Liver (tissue), 9 donors: ENCODE results near the gene DIAPH3. TPM values are rescaled to one million over a fixed set of nuclear protein-coding genes. Genes with fewer than 3 reads are reported as not detected.
"Not testable (repeated sequence)": the region's sequence is repeated elsewhere in the genome, so short reads cannot be mapped to it uniquely, and the experiment has no call there.

Experiments
- DNase-seq: peaks from one replicate; pipeline ENCODE4 v3.0.0-alpha.2; 2017; ENCODE audit warnings: low spot score
- H3K27ac ChIP-seq, 2 donors: one replicate each; pipeline ENCODE4 v1.7.0; 2013; ENCODE audit warnings: inconsistent platforms in 2 of 2, low read length in 2 of 2, control low read depth in 1 of 2, low read depth in 1 of 2, mild to moderate bottlenecking in 1 of 2
- H3K27me3 ChIP-seq, 4 donors: one replicate each; pipeline versions ENCODE4 v1.6.1 to v1.7.0; 2013; ENCODE audit warnings: low read length in 3 of 4, inconsistent platforms in 1 of 4, mild to moderate bottlenecking in 1 of 4, moderate library complexity in 1 of 4; ENCODE audit not compliant: control insufficient read depth in 4 of 4, insufficient read depth in 4 of 4
- H3K36me3 ChIP-seq, 4 donors: one replicate each; pipeline versions ENCODE4 v1.6.1 to v1.7.0; 2013; ENCODE audit warnings: low read length in 3 of 4, mild to moderate bottlenecking in 3 of 4, low read depth in 1 of 4, moderate library complexity in 1 of 4; ENCODE audit not compliant: control insufficient read depth in 4 of 4, insufficient read depth in 3 of 4
- H3K4me1 ChIP-seq, 4 donors: one replicate each; pipeline versions ENCODE4 v1.6.1 to v1.7.0; 2013; ENCODE audit warnings: low read length in 3 of 4, mild to moderate bottlenecking in 3 of 4, moderate library complexity in 1 of 4; ENCODE audit not compliant: control insufficient read depth in 4 of 4, insufficient read depth in 4 of 4
- H3K4me3 ChIP-seq, 3 donors: one replicate each; pipeline versions ENCODE4 v1.6.1 to v1.7.0; 2013; ENCODE audit warnings: low read length in 3 of 3, control low read depth in 1 of 3, low read depth in 1 of 3, mild to moderate bottlenecking in 1 of 3
- H3K9ac ChIP-seq, 2 donors: one replicate each; pipeline ENCODE4 v1.7.0; 2013; ENCODE audit warnings: low read length in 2 of 2, mild to moderate bottlenecking in 2 of 2, moderate library complexity in 2 of 2, control low read depth in 1 of 2, low read depth in 1 of 2
- H3K9me3 ChIP-seq, 4 donors: one replicate each; pipeline versions ENCODE4 v1.6.1 to v1.7.0; 2013; ENCODE audit warnings: low read length in 3 of 4; ENCODE audit not compliant: control insufficient read depth in 4 of 4
- CTCF ChIP-seq: fragments of 150-350 bp; IDR thresholded peaks from 2 replicates; pipeline ENCODE4 v1.5.1; 2017; ENCODE audit warnings: improper control_type of control experiment, low read depth, low read length; ENCODE audit not compliant: missing input control
- FOXA1 ChIP-seq: IDR thresholded peaks from 2 replicates; pipeline ENCODE4 v1.6.1; 2016; ENCODE audit warnings: antibody characterized with exemption
- HNF4A ChIP-seq, 2 donors: conservative IDR thresholded peaks; 2 replicates each; pipeline ENCODE4 v1.6.1; 2016; ENCODE audit warnings: antibody characterized with exemption in 2 of 2, mild to moderate bottlenecking in 2 of 2
- HNF4G ChIP-seq: IDR thresholded peaks from 2 replicates; pipeline ENCODE4 v1.6.1; 2016; ENCODE audit warnings: antibody characterized with exemption
- NR2F2 ChIP-seq: IDR thresholded peaks from 2 replicates; pipeline ENCODE4 v1.6.1; 2016; ENCODE audit warnings: antibody characterized with exemption
- RAD21 ChIP-seq, 2 donors: IDR thresholded peaks; 2 replicates each; pipeline ENCODE4 v1.6.1; 2016; ENCODE audit warnings: antibody characterized with exemption in 2 of 2, mild to moderate bottlenecking in 2 of 2
- REST ChIP-seq: IDR thresholded peaks from 2 replicates; pipeline ENCODE4 v1.6.1; 2016; ENCODE audit warnings: antibody characterized with exemption, mild to moderate bottlenecking
- RXRA ChIP-seq, 2 donors: IDR thresholded peaks; 2 replicates each; pipeline ENCODE4 v1.6.1; 2017 to 2018; ENCODE audit warnings: antibody characterized with exemption in 2 of 2, mild to moderate bottlenecking in 1 of 2
- SP1 ChIP-seq: IDR thresholded peaks from 2 replicates; pipeline ENCODE4 v1.6.1; 2018; ENCODE audit warnings: antibody characterized with exemption, mild to moderate bottlenecking
- TAF1 ChIP-seq: conservative IDR thresholded peaks from 2 replicates; pipeline ENCODE4 v1.6.1; 2016; ENCODE audit warnings: antibody characterized with exemption, mild to moderate bottlenecking
- YY1 ChIP-seq: IDR thresholded peaks from 2 replicates; pipeline ENCODE4 v1.6.1; 2016; ENCODE audit warnings: antibody characterized with exemption, mild to moderate bottlenecking
- ZBTB33 ChIP-seq: IDR thresholded peaks from 2 replicates; pipeline ENCODE4 v1.6.1; 2016; ENCODE audit warnings: antibody characterized with exemption
- WGBS: extraction: QIAGEN DNeasy Blood & Tissue Kit; methylation state at CpG from one replicate; pipeline ENCODE4 v1.1.7; 2013; 5-methylcytosine and 5-hydroxymethylcytosine counted together
- polyA plus RNA-seq, 2 donors: library from polyadenylated mRNA; stranded (reverse) in 1 of 2; unstranded in 1 of 2; fragments of 200-250 nt in 1 of 2; fragments of >200 nt in 1 of 2; fragmentation: Nextera tagmentation in 1 of 2; extraction: Ambion mirVana in 1 of 2; gene quantifications; one replicate each; pipeline versions ENCODE4 v1.2.1 to v1.2.3, GENCODE V29; 2013 to 2015
- total RNA-seq, 2 donors: library from RNA; depleted of rRNA; stranded (reverse); fragments of >200 nt; gene quantifications; one replicate each; pipeline ENCODE4 v1.2.3, GENCODE V29; 2014
- donor health status: healthy.
- donor health status: healthy.
- donor health status: healthy.
- donor health status: healthy.
- donor health status: healthy.

Gene DIAPH3
- total and polyA plus RNA-seq, 4 donors = 0.08 to 11.1 (median 0.27) TPM

GRCh38 chr13:60044321-60044720 lies 119.4 kb downstream of the DIAPH3 start (continued):
- TF ChIP-seq HNF4G = no peak

- Histone ChIP-seq H3K27ac (no peak overlapping the region), H3K9me3 (no peaks in the 10 kb centered on the region), H3K4me1 (no peaks in the 10 kb centered on the region), H3K36me3 (no peaks in the 10 kb centered on the region), H3K9ac (no peak overlapping the region), H3K4me3 (no peak overlapping the region), H3K27me3 (no peaks in the 10 kb centered on the region)
- no peak for DNase-seq
- 86% methylated on average over 2 of the region's 2 CpGs for WGBS
- TF ChIP-seq FOXA1 (no peak), SP1 (no peak), ZBTB33 (no peak), HNF4G (no peak), RXRA (IDR thresholded peaks at IDR 0.05) (no peak), TAF1 (no peak), RAD21 (IDR thresholded peaks at IDR 0.05) (no peak), REST (no peak), NR2F2 (no peak), CTCF (no peak), HNF4A (conservative IDR thresholded peaks at IDR 0.05) (no peak), YY1 (no peak)
Observed at GRCh38 chr13:60043262-60043661, 120.5 kb downstream of the DIAPH3 start.

GRCh38 chr13:60040668-60041067 lies 123.1 kb downstream of the DIAPH3 start:
- not testable (repeated sequence) for H3K27ac ChIP-seq, H3K4me1 ChIP-seq, H3K36me3 ChIP-seq, DNase-seq, H3K4me3 ChIP-seq, H3K27me3 ChIP-seq, H3K9ac ChIP-seq, H3K9me3 ChIP-seq
- WGBS = 95% methylated on average over 10 of the region's 10 CpGs
